Loucy (cell line): ENCODE measurements around the gene SPTLC3.

Experiments used
- H2AFZ ChIP-seq: fragments of 200-600 bp; sonication (generic); 2 replicates; pipeline ENCODE4 v1.6.0; 2016; ENCODE audit warnings: antibody characterized with exemption, mild to moderate bottlenecking, low read length, moderate library complexity
- H3F3A ChIP-seq: fragments of 200-600 bp; 2 replicates; pipeline ENCODE4 v1.6.0; 2016; ENCODE audit warnings: antibody characterized with exemption, low read depth, mild to moderate bottlenecking
- H3K27me3 ChIP-seq: fragments of 200-600 bp; sonication (generic); 2 replicates; pipeline ENCODE4 v1.6.1; 2014; ENCODE audit warnings: low read length, mild to moderate bottlenecking; ENCODE audit not compliant: insufficient read depth, poor library complexity, severe bottlenecking
- H3K36me3 ChIP-seq: fragments of 200-600 bp; sonication (generic); 2 replicates; pipeline ENCODE4 v1.6.1; 2016; ENCODE audit warnings: low read length; ENCODE audit not compliant: insufficient read depth
- H3K4me1 ChIP-seq: fragments of 200-600 bp; sonication (generic); 2 replicates; pipeline ENCODE4 v1.5.1; 2014; ENCODE audit warnings: low read length, mild to moderate bottlenecking; ENCODE audit not compliant: insufficient read depth, poor library complexity, severe bottlenecking
- H3K4me2 ChIP-seq: fragments of 200-600 bp; sonication (generic); 2 replicates; pipeline ENCODE4 v1.6.0; 2014; ENCODE audit warnings: antibody characterized with exemption, low read length, low read depth, mild to moderate bottlenecking; ENCODE audit not compliant: poor library complexity, severe bottlenecking
- H3K4me3 ChIP-seq: fragments of 200-600 bp; sonication (generic); 2 replicates; pipeline ENCODE4 v1.5.1; 2014; ENCODE audit warnings: low read length, mild to moderate bottlenecking, mixed read lengths; ENCODE audit not compliant: poor library complexity, severe bottlenecking
- H3K79me2 ChIP-seq: fragments of 200-600 bp; sonication (generic); 2 replicates; pipeline ENCODE4 v1.6.1; 2014; ENCODE audit warnings: low read length; ENCODE audit not compliant: insufficient read depth
- H3K9ac ChIP-seq: fragments of 200-600 bp; sonication (generic); 2 replicates; pipeline ENCODE4 v1.6.0; 2014; ENCODE audit warnings: mild to moderate bottlenecking, low read depth, low read length, moderate library complexity; ENCODE audit not compliant: poor library complexity, severe bottlenecking
- H3K9me2 ChIP-seq: fragments of 200-600 bp; sonication (generic); replicated peaks from 2 replicates; pipeline ENCODE4 v1.6.1; 2016; ENCODE audit warnings: low read depth, low read length, mixed read lengths
- H3K9me3 ChIP-seq: fragments of 200-600 bp; sonication (generic); 2 replicates; pipeline ENCODE4 v1.6.1; 2014; ENCODE audit warnings: mild to moderate bottlenecking, antibody characterized with exemption, low read length, low read depth; ENCODE audit not compliant: insufficient read depth
- H4K20me1 ChIP-seq: fragments of 200-600 bp; sonication (generic); 2 replicates; pipeline ENCODE4 v1.6.0; 2014; ENCODE audit warnings: antibody characterized with exemption, low read length, mild to moderate bottlenecking; ENCODE audit not compliant: insufficient read depth, poor library complexity, severe bottlenecking
- EZH2phosphoT487 ChIP-seq: fragments of 200-600 bp; IDR thresholded peaks from 2 replicates; pipeline ENCODE4 v1.6.1; 2018; ENCODE audit warnings: antibody characterized with exemption, mild to moderate bottlenecking, moderate library complexity, borderline replicate concordance
- TF ChIP-seq, protein P1 (sequence below): fragments of 200-600 bp; sonication (generic); conservative IDR thresholded peaks from 2 replicates; pipeline ENCODE4 v1.5.1; 2014; ENCODE audit warnings: mild to moderate bottlenecking, antibody characterized with exemption, low read length

SPTLC3 gene

DNA sequence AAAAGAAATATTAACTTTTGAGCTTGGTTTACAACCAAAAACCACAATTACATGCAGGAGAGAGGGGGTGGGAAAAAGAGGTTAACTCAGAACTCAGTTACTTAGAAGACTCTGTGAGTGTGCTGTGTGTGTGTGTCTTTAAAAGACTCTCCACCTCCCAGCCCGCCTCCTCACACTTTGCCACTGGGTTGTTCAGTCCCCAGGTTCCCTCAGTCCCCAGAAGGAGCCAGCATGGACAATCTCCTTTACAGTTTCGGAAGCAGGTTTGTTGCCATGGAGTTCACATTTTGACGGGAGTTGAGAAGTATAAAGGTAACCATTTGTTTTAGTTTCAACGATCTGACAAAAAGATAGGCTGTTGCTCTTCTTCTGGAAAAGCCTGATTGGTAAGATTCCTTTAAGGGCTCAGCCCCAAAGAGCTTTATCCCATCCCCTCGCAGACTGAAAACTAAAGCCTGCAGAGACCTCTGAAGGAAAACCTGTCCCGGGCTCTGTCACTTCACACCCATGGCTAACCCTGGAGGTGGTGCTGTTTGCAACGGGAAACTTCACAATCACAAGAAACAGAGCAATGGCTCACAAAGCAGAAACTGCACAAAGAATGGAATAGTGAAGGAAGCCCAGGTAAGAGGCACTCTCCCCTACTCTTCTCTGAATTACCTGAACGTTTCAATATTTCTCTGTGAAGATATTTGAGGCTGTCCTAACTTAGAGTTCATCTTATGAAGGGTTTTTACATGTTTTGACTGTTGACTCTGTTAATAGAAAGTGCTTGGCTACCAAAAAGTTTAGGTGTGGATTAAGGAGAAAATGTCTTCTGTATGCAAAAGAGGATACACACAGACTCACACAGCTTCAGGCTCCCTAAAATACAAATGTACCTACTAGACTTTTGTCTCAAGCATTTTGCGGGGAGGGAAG is at the start of gene SPTLC3:
TSS of gene SPTLC3 (plus strand) at position 212 of the 921 bp plus-strand sequence. CDS start at position 508, 296 bp downstream.
- peaks cover 7% of the 10 kb centered on the region for H3K4me1 ChIP-seq
- no peaks in the 10 kb centered on the region for H3K9me3 ChIP-seq
- H3F3A ChIP-seq: no peaks in the 10 kb centered on the region
- no peak for TF ChIP-seq EZH2phosphoT487
- TF ChIP-seq, protein P1, sequence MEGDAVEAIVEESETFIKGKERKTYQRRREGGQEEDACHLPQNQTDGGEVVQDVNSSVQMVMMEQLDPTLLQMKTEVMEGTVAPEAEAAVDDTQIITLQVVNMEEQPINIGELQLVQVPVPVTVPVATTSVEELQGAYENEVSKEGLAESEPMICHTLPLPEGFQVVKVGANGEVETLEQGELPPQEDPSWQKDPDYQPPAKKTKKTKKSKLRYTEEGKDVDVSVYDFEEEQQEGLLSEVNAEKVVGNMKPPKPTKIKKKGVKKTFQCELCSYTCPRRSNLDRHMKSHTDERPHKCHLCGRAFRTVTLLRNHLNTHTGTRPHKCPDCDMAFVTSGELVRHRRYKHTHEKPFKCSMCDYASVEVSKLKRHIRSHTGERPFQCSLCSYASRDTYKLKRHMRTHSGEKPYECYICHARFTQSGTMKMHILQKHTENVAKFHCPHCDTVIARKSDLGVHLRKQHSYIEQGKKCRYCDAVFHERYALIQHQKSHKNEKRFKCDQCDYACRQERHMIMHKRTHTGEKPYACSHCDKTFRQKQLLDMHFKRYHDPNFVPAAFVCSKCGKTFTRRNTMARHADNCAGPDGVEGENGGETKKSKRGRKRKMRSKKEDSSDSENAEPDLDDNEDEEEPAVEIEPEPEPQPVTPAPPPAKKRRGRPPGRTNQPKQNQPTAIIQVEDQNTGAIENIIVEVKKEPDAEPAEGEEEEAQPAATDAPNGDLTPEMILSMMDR: peak; percentile 19; the same call in 1 of the 2 replicates
- peak within 1 kb of the TSS; percentile 96 for H2AFZ ChIP-seq
- H3K79me2 ChIP-seq: no peaks in the 10 kb centered on the region
- H4K20me1 ChIP-seq: no peaks in the 10 kb centered on the region
- no peaks in the 10 kb centered on the region for H3K36me3 ChIP-seq
- H3K9ac ChIP-seq: peak within 1 kb of the TSS; percentile 49
- no peaks in the 10 kb centered on the region for H3K9me2 ChIP-seq
- peak within 1 kb of the TSS; percentile 69 for H3K4me3 ChIP-seq
- H3K27me3 ChIP-seq: no peaks in the 10 kb centered on the region
- peak within 1 kb of the TSS; percentile 74 for H3K4me2 ChIP-seq

DNA sequence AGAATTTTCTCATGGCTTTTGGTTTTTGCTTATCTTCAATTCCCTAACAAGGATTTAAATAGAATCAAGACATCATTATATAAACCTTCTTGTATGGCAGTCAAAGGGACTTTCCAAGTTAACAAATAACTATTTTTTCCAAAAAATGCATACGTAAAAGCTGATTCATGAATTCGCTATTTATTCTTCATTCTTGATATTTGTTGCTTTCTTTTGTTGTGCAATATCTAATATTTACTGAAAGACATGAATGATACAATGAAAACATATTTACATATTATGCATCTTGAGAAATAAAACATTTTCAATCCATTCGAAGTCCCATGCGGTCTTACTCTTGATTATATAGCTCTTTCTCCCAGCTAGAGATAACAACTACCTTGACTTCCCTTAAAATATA is 47.0 kb upstream of the SPTLC3 start:
- Histone ChIP-seq H3K4me2 (no peak overlapping the region), H3K36me3 (no peaks in the 10 kb centered on the region), H2AFZ (no peak overlapping the region), H3K9me2 (no peaks in the 10 kb centered on the region), H3K9me3 (no peaks in the 10 kb centered on the region), H3K9ac (no peak overlapping the region), H4K20me1 (no peaks in the 10 kb centered on the region), H3F3A (no peaks in the 10 kb centered on the region), H3K79me2 (no peaks in the 10 kb centered on the region), H3K4me3 (no peak overlapping the region), H3K4me1 (no peaks in the 10 kb centered on the region), H3K27me3 (no peaks in the 10 kb centered on the region)
- TF ChIP-seq EZH2phosphoT487: no peak
- TF ChIP-seq, protein P1: no peak

DNA sequence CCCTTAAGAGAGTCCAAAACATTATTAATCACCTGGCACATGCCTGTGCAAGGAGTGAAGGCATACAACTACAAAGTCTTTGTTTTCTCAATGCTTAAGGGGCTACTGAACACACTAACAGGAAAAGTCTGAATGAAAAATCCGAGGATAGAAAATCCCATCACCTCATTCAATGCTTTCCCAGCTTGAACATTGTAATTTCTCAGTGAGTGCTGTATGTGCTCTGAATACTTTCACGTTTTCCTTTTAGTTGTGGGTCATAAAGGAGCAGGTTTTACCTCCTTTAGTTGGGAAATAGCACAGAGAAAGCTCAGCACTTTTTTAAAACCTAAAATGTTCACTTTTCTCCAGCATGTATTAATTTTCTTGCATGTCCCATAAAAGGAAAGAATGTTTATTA is 45.9 kb upstream of the SPTLC3 start:
- H3K4me2 ChIP-seq: no peak overlapping the region
- H3F3A ChIP-seq: no peaks in the 10 kb centered on the region
- H3K27me3 ChIP-seq: no peaks in the 10 kb centered on the region
- no peaks in the 10 kb centered on the region for H3K9me2 ChIP-seq
- no peak overlapping the region for H2AFZ ChIP-seq
- H3K9ac ChIP-seq: no peak overlapping the region
- H3K79me2 ChIP-seq: no peaks in the 10 kb centered on the region
- H3K4me3 ChIP-seq: no peak overlapping the region
- TF ChIP-seq, protein P1: no peak
- TF ChIP-seq EZH2phosphoT487: no peak
- no peaks in the 10 kb centered on the region for H3K9me3 ChIP-seq
- H3K4me1 ChIP-seq: no peaks in the 10 kb centered on the region
- H4K20me1 ChIP-seq: no peaks in the 10 kb centered on the region
- H3K36me3 ChIP-seq: no peaks in the 10 kb centered on the region
